ENCODE results near the gene COX7A1. TPM values are rescaled to one million over a fixed set of nuclear protein-coding genes. Genes with fewer than 3 reads are reported as not detected.

COX7A1 gene
- total and polyA plus RNA-seq, 4 donors, result 13.0 to 53.1 (median 36.0) TPM

DNA sequence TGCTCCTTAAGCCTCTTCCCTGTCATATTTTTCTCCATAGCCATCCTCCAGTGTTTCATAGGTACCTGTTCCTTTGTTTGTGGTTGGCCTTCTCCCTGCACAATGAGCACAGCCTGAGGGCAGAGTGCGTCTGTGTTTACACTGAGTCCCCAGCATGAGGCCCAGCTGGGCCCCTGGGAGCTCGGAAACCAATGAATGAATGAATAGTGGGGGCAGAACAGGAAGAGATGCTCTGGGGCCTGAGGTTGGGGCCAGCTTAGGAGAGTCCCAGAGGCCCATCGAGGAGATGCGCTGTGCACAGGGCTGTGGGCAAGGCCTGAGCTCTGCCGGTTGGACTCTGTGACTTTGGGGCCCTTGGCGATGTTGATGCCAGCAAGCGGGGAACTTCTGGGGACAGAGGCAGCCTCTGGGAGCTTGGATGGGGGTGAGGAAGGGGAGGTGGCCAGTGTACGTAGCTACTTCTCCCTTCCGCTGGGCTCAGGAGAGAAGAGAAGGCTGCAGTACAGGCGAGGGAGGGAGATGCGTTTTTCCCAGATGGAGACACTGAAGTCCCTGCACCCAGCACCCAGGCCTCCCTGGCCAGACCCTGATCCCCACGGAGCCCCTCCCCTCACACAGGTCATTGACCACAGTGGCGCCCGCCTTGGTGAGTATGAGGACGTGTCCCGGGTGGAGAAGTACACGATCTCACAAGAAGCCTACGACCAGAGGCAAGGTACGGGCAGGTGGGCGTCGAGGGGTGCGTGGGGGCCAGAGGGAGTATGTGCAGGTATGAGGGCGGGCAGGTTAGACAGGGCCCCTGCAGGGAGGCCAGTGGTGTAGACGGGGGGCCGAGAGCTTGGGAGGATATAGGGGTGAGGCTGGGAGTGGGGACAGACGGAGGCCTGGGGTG is 31.9 kb downstream of the COX7A1 start:
- Histone ChIP-seq H3K9ac (ENCODE audit: insufficient read depth in 1 of 2, low read length in 2 of 2) (no peak overlapping the region), H3K27ac (ENCODE audit: low read depth in 1 of 2, low read length in 1 of 2) (no peak overlapping the region), H3K36me3 (ENCODE audit: control insufficient read depth in 4 of 4, insufficient read depth in 4 of 4, low read length in 4 of 4) (peaks cover 5 to 47% (median 17%) of the 10 kb centered on the region in 4 donors), H3K4me1 (ENCODE audit: control insufficient read depth in 5 of 5, insufficient read depth in 5 of 5, low read length in 5 of 5) (peaks cover 0 to 7% (median 0%) of the 10 kb centered on the region in 5 donors), H3K4me3 (no peak overlapping the region), H3K27me3 (ENCODE audit: control insufficient read depth in 3 of 3, insufficient read depth in 3 of 3, low read length in 2 of 3) (no peaks in the 10 kb centered on the region), H3K9me3 (ENCODE audit: control insufficient read depth in 4 of 4, insufficient read depth in 3 of 4, low read length in 3 of 4) (no peaks in the 10 kb centered on the region)
- DNase-seq (no peak), ATAC-seq (ENCODE audit: insufficient read depth, low FRiP score) (no peak)
- 91 to 94% methylated on average over 26 of the region's 26 CpGs for WGBS, 2 donors
- TF ChIP-seq, protein P1, sequence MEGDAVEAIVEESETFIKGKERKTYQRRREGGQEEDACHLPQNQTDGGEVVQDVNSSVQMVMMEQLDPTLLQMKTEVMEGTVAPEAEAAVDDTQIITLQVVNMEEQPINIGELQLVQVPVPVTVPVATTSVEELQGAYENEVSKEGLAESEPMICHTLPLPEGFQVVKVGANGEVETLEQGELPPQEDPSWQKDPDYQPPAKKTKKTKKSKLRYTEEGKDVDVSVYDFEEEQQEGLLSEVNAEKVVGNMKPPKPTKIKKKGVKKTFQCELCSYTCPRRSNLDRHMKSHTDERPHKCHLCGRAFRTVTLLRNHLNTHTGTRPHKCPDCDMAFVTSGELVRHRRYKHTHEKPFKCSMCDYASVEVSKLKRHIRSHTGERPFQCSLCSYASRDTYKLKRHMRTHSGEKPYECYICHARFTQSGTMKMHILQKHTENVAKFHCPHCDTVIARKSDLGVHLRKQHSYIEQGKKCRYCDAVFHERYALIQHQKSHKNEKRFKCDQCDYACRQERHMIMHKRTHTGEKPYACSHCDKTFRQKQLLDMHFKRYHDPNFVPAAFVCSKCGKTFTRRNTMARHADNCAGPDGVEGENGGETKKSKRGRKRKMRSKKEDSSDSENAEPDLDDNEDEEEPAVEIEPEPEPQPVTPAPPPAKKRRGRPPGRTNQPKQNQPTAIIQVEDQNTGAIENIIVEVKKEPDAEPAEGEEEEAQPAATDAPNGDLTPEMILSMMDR (IDR thresholded peaks at IDR 0.05; ENCODE audit: control extremely low read depth, extremely low read depth), result no peak

DNA sequence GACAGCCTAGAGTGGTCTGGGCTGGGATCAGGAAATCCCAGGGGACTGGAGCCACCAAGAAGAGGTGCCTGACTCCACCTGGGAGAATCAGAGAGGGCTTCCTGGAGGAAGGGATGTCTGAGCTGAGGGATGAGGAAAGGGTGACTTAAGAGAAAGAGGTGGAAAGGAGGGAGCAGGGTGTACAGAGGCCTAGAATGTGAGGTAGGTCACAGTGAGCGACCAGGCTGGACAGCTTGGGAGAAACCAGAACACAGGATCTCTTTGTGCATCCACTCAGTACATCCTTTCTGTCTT is 36.0 kb downstream of the COX7A1 start:
- ATAC-seq (ENCODE audit: insufficient read depth, low FRiP score) (no peak), DNase-seq (no peak)
- Histone ChIP-seq H3K9ac (ENCODE audit: insufficient read depth in 1 of 2, low read length in 2 of 2) (no peak overlapping the region), H3K4me3 (peak overlapping the region; percentile 64), H3K9me3 (ENCODE audit: control insufficient read depth in 4 of 4, insufficient read depth in 3 of 4, low read length in 3 of 4) (no peaks in the 10 kb centered on the region), H3K36me3 (ENCODE audit: control insufficient read depth in 4 of 4, insufficient read depth in 4 of 4, low read length in 4 of 4) (peaks cover 0 to 32% (median 14%) of the 10 kb centered on the region in 4 donors), H3K27me3 (ENCODE audit: control insufficient read depth in 3 of 3, insufficient read depth in 3 of 3, low read length in 2 of 3) (no peaks in the 10 kb centered on the region), H3K4me1 (ENCODE audit: control insufficient read depth in 5 of 5, insufficient read depth in 5 of 5, low read length in 5 of 5) (peaks cover 0 to 14% (median 0%) of the 10 kb centered on the region in 5 donors), H3K27ac (ENCODE audit: low read depth in 1 of 2, low read length in 1 of 2) (peak overlapping the region in 1 of 2 donors; percentile 73)
- 94 to 100% methylated on average over 1 of the region's 1 CpG for WGBS, 2 donors
- TF ChIP-seq, protein P1 (IDR thresholded peaks at IDR 0.05; ENCODE audit: control extremely low read depth, extremely low read depth), result no peak

DNA sequence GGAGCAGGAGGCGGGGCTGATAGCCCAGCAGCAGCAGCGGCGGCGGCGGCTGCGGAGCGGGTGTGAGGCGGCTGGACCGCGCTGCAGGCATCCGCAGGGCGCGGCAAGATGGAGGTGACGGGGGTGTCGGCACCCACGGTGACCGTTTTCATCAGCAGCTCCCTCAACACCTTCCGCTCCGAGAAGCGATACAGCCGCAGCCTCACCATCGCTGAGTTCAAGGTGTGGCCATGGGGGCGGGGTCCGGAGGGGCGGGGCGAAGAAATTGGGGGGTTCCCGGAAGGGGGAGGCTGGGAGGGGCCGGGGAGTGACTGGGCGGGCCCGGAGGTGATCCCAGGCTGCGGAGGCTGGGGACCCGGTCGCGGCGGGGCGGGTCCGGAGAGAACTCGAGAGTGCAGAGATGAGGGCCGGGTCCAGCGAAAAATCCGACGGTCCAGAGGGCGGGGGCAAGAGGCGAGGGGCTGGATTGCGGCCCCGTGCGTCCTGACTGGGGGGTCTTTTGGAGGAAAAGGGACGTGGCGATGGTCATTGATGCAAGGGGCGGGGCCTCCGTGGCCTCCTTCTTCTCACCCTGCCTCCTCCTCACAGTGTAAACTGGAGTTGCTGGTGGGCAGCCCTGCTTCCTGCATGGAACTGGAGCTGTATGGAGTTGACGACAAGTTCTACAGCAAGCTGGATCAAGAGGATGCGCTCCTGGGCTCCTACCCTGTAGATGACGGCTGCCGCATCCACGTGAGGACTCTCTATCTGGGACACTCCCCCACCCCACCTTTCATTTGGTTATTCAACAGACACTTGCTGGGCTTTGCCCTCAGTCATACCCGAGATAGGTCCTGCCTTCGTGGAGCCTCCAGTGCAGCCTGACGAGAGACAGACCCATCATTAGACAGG is 36.5 kb downstream of the COX7A1 start, which contains the start of gene TBCB:
Gene TBCB (plus strand): TSS at position 16 of the 891 bp plus-strand sequence. CDS start 93 bp downstream, at position 109.
- Histone ChIP-seq H3K4me3 (peak within 1 kb of the TSS; percentile 90), H3K4me1 (ENCODE audit: control insufficient read depth in 5 of 5, insufficient read depth in 5 of 5, low read length in 5 of 5) (peaks cover 0 to 14% (median 0%) of the 10 kb centered on the region in 5 donors), H3K27ac (ENCODE audit: low read depth in 1 of 2, low read length in 1 of 2) (peak within 1 kb of the TSS; percentile 85 to 86), H3K27me3 (ENCODE audit: control insufficient read depth in 3 of 3, insufficient read depth in 3 of 3, low read length in 2 of 3) (no peaks in the 10 kb centered on the region), H3K36me3 (ENCODE audit: control insufficient read depth in 4 of 4, insufficient read depth in 4 of 4, low read length in 4 of 4) (peaks cover 0 to 35% (median 15%) of the 10 kb centered on the region in 4 donors), H3K9ac (ENCODE audit: insufficient read depth in 1 of 2, low read length in 2 of 2) (peak within 1 kb of the TSS; percentile 79 to 85), H3K9me3 (ENCODE audit: control insufficient read depth in 4 of 4, insufficient read depth in 3 of 4, low read length in 3 of 4) (no peaks in the 10 kb centered on the region)
- TF ChIP-seq, protein P1 (IDR thresholded peaks at IDR 0.05; ENCODE audit: control extremely low read depth, extremely low read depth), result no peak
- 4 to 7% methylated on average over 50 to 59 of the region's 59 CpGs for WGBS, 2 donors
- ATAC-seq (ENCODE audit: insufficient read depth, low FRiP score), result peak; percentile 75
- DNase-seq, result no peak
